Measurements from ENCODE around the gene QRICH2.
"Not testable (repeated sequence)": the region's sequence is repeated elsewhere in the genome, so short reads cannot be mapped to it uniquely, and the experiment has no call there.

The QRICH2 gene

GRCh38 chr17:76331083-76331482 lies 23.0 kb upstream of the QRICH2 start:
- no peak for DNase-seq (ENCODE audit: low read depth in 2 of 2)

GRCh38 chr17:76329664-76330063 lies 21.6 kb upstream of the QRICH2 start:
- no peak for DNase-seq (ENCODE audit: low read depth in 2 of 2)

GRCh38 chr17:76327696-76328095 lies 19.6 kb upstream of the QRICH2 start:
- no peak for DNase-seq (ENCODE audit: low read depth in 2 of 2)

- no peak for DNase-seq (ENCODE audit: low read depth in 2 of 2)
Observed at GRCh38 chr17:76326306-76326705, 18.2 kb upstream of the QRICH2 start.

- DNase-seq (ENCODE audit: low read depth in 2 of 2), result no peak
Observed at GRCh38 chr17:76318586-76318985, 10.5 kb upstream of the QRICH2 start.

GRCh38 chr17:76317535-76317934 lies 9.5 kb upstream of the QRICH2 start:
- DNase-seq (ENCODE audit: low read depth in 2 of 2), result no peak

- no peak for DNase-seq (ENCODE audit: low read depth in 2 of 2)
Observed at GRCh38 chr17:76314392-76315227, 6.5 kb upstream of the QRICH2 start.

- DNase-seq (ENCODE audit: low read depth in 2 of 2), result no peak
Observed at GRCh38 chr17:76312735-76313134, 4.7 kb upstream of the QRICH2 start.

GRCh38 chr17:76309461-76309860 lies 1.4 kb upstream of the QRICH2 start:
- DNase-seq (ENCODE audit: low read depth in 2 of 2), result no peak

- no peak for DNase-seq (ENCODE audit: low read depth in 2 of 2)
Observed at GRCh38 chr17:76307299-76307965, 644 bp downstream of the QRICH2 start.

- not testable (repeated sequence) for DNase-seq (ENCODE audit: low read depth in 2 of 2)
Observed at GRCh38 chr17:76305135-76305454, 3.0 kb downstream of the QRICH2 start.

- DNase-seq (ENCODE audit: low read depth in 2 of 2), result no peak
Observed at GRCh38 chr17:76304226-76305134, 3.6 kb downstream of the QRICH2 start.

- DNase-seq (ENCODE audit: low read depth in 2 of 2), result no peak
Observed at GRCh38 chr17:76297436-76297835, 10.6 kb downstream of the QRICH2 start.

GRCh38 chr17:76296889-76297288 lies 11.2 kb downstream of the QRICH2 start:
- DNase-seq (ENCODE audit: low read depth in 2 of 2), result no peak

- no peak for DNase-seq (ENCODE audit: low read depth in 2 of 2)
Observed at GRCh38 chr17:76296186-76296585, 11.9 kb downstream of the QRICH2 start.

- no peak for DNase-seq (ENCODE audit: low read depth in 2 of 2)
Observed at GRCh38 chr17:76293106-76293505, 15.0 kb downstream of the QRICH2 start.

GRCh38 chr17:76292567-76292966 lies 15.5 kb downstream of the QRICH2 start:
- DNase-seq (ENCODE audit: low read depth in 2 of 2), result no peak

GRCh38 chr17:76281573-76282371 lies 26.3 kb downstream of the QRICH2 start:
- DNase-seq (ENCODE audit: low read depth in 2 of 2), result no peak

GRCh38 chr17:76280650-76281049 lies 27.4 kb downstream of the QRICH2 start:
- no peak for DNase-seq (ENCODE audit: low read depth in 2 of 2)

GRCh38 chr17:76279742-76280287 lies 28.3 kb downstream of the QRICH2 start:
- no peak for DNase-seq (ENCODE audit: low read depth in 2 of 2)

Measured in stimulated activated CD4-positive, alpha-beta T cell treated with anti-CD3 and anti-CD28 coated beads, Interleukin-1b, Interleukin-23, amount 100 ng/mL, for 4 hours (primary cell).